Measurements from ENCODE around the gene CRYZL1.
"Not testable (repeated sequence)": the region's sequence is repeated elsewhere in the genome, so short reads cannot be mapped to it uniquely, and the experiment has no call there.

Gene CRYZL1

DNA sequence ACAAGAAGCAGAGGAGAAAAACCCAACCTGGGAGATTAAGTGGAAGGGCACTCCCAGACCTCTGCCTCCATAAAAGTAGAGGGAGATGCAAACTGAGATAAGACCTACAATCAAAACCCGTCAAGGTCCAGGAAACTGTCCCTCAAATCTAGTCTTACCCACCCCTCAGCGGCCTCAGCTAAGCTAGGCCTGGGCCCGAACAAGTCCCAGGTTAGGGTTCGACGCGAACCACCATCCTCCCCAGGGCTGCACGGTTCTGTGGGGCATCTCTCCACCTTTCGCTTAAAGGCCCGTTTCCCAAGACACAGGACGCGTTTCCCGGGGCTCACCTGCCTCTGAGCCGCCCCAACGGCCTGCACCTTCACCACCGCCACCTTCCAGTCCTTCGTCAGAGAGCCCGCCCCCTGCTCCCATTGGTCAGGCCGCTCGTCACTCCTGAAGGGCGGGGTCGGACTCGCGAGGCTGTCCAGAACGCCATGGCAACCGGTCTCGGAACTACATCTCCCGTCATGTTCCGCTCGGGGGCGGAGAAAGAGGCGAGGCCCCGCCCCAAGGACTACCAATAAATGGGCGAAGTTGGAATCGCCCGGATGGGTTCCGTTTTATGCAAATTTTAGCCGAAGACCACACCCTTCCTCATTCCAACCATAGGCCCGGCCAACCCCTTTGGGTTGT, at the start of gene CRYZL1:
CRYZL1 (minus strand) TSS at position 390 of the 675 bp plus-strand sequence. CDS start 10,190 bp downstream, outside the sequence.
- peak; percentile 100 for DNase-seq

DNA sequence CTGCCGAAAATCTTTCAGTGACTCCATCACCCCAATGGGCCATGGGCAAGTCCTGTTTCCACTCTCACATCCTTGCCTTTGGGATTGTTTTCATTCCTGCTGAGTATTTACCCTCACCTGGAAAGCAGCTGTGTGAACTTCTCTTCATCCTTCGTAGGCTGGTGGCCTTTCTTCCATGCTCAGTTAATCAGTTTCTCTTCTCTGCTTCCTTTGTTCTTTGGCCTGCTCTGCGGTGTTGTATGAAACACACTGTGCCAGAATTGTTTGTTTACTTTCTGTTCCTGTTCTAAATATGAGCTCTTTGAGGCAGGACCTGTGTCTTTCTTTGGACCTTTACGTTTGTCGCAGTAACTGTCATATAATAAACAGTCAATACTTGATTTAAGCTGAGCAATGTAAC, 49.3 kb upstream of the CRYZL1 start:
- no peak for DNase-seq

DNA sequence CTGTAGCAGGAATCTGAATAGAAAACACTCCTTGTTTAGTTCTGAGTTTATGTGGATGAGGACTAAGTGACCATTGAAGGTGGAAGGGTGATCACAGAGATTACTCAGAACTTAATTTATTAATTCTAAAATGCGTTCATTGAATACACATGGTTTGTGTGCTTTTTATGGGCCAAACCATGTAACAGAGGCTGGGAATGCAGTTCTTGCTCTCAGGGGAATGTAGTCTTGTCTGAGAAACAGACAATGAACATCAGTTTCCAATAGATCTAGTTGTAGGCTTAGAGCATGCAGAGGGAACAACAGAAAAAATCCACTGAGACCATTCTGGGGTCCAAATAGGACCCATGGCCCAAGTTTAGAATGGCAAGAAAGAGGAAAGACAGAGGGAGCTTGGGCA, 46.8 kb upstream of the CRYZL1 start:
- DNase-seq = no peak

DNA sequence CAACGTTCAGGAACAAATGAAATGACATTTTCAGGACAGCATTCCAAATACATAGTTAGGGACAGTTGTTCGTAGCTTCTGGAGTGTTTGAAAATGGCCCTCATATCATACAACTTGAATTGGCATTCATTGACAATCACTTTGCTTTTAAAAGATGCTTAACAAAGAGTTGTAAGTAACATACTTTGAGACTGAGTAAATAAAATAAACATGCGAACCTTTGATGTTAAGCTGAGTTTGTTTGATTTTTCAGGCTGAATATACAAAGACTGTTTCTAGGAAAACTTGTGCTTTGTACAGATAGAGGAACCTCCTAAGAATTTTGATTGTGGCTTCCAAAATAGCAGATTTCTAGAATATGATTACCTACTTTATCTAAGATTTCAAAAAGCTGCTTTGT, 46.1 kb upstream of the CRYZL1 start:
- DNase-seq = no peak

DNA sequence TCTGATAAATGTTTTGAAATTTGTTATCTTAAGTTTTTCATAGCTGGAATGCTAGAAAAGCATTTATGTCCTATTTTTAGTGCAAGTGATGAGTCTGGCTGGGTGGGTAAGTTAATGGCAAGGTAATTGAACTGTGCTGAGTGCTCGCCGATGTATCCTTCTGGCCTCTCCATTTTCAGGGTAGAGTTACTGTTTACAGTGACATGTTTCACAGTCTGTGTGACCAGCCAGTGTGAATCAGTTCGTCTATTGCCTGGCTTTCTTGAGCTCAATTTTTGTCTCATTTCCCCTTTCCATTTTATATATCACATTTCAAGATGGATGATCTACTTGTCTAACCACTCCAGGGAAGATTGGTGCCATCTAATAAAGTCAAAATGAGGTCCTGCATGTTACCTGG, 44.8 kb upstream of the CRYZL1 start:
- DNase-seq = peak; percentile 33

DNA sequence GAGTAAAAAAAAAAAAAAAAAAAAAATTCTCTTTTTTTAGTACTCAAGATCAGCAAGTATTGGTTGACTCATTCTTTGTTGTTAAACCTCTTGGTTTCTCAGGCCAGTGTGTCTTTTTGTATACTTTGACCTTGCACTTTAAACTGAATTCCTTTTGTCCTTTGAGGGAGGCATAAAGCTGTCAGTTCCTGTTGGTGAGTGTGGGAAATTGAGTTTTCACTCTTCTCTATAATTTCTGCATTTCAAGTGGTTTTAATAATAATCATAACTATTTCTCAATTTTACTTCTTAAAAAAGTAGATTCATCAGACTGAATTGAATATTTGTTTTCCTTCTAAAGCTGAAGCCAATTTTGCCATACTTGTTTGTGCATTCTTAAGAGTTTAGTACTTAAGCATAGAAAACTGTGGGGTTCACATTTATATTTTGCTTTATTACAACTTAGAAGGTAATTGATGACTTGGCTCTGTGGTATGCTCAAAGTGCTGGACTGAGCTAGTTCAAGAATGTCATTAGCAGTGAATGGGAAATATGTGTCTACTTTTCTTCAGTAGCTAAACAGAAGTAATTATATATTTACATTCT, 44.2 kb upstream of the CRYZL1 start:
- DNase-seq = no peak

DNA sequence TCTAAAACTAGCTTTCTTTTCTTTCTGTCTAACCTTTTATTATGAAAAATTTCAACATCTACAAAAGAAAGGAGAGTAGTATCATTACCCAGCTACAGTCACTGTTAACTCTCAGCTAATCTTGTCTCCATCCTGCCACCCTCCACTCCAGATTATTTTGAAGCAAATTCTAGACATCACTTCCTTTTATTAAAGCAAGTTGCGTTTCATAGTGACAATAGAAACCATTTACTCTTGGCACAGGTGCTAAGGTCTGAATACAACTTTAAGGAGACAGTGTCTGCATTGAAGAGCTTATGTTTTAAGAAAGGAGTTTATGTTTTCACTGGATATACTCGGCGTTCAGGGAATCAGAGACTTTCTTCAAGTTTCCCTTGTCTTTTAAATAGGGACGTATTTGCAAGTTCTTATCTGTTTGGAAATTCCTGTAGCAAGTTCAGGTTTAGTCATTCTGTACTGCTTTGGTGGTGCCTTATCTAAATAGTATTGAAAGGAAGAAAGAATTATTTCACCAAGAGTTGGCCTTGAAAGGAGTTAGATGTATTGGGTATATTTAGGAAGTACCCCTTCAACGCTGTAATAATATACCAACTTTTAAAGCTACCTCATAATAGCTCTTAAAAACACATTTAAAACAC, 43.5 kb upstream of the CRYZL1 start:
- DNase-seq = no peak

DNA sequence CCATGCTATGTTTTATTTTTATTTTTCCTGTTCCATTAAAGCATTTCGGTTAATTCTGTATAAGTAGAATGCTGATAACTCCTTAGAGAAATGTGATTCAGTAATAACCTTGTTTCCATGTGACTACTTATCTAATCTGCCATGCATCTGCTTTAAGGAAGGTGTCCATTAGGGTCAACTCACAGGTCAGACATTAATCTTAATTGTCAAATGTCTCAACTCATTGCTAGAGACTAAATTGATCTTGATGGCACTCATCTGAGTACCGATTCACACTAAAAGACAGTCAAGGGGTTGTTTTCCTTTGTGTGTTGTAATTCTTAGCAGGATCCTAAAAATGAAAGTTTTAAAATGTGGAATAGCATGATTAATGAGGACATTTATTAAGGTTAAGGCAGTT, 42.5 kb upstream of the CRYZL1 start:
- no peak for DNase-seq

DNA sequence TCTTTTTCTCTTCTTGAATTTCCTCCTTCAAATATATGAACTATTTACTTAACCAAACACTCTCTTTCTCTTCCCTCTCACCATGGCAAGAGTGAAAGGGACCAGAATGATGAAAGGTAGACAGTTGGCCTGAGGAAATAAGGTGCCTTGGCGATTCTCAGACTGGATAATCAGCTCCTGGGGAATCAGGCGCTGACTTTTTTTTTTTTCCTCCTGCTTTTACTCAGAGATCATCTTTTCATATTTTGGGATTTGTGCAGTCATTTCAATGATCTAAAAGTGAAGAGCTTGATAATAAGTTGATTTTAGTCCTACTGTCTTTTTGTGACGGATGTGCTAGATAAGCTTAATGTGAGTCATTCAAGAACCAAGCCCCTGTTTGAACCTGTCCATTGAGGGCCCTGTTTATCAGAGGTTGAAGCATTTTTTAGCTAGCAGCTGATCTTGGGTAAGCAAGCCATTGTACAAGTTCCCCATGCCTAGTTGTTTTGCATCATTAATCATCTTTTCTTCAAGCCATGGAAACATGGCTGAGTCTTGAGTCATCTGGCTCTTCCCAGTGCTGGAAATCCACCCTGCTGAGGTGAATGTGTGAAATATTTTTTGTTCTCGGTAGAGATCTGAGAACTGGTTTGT, 41.6 kb upstream of the CRYZL1 start:
- DNase-seq = peak; percentile 51

DNA sequence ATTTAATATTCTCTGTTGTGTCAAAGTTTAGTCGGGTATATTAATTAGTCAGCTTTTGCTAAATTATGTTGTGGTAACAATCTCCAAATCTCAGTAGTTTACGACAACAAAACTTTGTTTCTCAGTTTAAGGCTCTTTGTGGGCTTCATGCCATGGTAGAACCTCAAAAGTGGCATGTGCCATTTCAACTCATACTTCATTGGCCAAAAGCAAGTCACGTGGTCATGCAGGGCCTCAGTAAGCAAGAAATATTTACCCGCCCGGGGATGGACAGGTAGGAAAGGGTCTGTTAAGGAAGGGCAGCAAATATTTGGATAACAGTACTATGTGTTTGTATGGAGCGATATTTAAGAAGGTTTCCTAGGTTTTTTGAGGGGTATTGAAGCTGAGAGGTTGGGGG, 39.3 kb upstream of the CRYZL1 start:
- DNase-seq = no peak

DNA sequence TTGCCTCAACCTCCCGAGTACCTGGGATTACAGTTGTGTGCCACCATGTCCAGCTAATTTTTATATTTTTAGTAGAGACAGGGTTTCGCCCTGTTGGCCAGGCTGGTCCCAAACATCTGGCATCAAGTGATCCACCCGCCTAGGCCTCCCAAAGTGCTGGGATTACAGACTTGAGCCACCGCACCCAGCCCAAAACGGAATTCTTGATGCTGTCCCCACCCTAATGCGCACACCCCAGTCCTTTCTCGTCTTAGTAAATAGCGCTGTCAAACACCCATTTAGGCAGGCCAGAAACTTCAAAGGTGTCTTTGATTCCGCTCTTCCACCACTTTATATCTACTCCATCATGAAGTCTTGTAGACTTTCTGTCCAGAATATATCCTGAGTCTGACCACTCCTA, 35.9 kb upstream of the CRYZL1 start:
- DNase-seq = no peak

DNA sequence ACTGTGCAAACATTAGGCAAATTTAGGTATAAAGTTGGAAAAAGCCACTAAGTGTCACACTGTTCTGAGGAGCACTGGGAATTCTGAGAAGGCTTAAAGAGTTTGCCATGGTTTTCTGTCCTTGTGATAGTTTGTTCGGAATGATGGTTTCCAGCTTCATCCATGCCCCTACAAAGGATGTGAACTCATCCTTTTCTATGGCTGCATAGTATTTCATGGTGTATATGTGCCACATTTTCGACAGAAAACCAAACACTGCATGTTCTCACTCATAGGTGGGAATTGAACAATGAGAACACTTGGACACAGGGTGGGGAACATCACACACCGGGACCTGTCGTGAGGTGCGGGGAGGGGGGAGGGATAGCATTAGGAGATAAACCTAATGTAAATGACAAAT, 35.1 kb upstream of the CRYZL1 start:
- DNase-seq = not testable (repeated sequence)

DNA sequence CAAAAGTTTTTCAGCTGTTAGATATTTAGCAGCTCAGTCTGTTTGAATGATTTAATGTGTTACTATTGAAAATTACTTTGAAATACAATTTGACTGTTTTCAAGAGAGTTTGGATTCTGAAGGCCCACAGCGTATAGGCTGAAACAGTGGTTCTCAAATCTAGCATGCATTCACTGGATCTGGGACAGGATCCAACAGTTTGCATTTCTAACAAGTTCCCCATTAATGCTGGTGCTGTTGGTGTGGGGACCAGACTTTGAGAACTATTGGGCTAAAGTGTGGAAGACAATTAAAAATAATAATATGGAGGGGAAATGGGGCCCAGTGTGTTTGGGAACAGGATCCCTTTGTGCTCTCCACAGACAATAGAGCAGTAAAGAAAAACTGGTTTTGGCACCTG, 32.7 kb upstream of the CRYZL1 start:
- no peak for DNase-seq

DNA sequence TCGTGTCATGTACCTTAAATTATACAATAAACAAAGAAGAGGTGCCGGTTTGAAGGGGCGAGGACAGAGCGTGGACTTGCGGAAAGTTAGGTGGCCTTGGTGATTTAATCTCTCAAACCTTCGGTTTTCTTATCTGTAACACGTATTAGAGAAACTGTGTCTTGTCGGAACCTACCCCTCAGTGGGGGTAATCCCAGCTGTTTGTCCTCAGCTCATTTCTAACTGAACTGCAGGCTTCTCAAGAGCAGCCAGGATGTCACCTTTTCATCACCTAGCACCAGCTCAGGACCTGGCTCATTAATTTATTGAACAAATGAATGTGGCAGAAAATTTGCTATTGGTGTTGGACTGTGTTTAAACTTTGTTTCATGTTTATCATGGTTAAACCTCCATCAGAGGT, 31.9 kb upstream of the CRYZL1 start:
- DNase-seq = no peak

DNA sequence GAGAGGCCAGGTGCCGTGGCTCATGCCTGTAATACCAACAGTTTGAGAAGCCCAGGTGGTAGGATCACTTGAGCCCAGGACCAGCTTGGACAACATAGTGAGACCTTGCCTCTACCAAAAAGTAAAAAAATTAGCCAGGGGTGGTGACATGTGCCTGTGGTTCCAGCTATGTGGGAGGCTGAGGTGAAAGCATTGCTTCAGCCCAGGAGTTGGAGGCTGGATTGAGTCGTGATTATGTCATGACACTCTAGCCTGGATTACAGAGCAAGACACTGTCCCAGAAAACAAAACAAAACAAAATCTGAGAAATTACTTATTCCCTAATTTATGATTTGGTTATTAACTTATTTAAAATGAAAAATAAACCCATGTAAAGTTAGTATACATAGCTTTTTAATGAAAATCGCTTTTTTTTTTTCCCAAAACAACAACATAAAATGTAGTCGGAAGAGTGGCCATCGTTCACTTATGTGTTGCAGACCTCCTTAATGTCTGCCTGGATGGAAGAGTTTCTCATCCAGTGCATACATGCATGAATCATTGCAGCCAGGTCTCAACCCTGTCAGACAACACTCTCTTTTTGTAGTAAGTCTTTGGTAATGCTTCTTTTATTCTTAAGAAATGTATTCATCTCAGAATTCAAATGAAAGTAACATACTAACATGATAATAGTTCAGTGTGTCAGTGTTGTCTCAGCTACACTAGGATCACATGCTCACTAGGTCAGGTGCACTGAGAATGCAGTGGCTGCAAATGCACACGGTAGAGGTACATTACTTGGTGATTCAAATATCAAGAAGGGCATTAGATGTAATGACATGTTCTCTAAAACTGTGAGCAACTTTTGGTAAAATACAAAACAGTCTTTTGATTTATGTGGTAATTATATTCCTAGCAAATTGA, 28.8 kb upstream of the CRYZL1 start:
- peak; percentile 44 for DNase-seq

DNA sequence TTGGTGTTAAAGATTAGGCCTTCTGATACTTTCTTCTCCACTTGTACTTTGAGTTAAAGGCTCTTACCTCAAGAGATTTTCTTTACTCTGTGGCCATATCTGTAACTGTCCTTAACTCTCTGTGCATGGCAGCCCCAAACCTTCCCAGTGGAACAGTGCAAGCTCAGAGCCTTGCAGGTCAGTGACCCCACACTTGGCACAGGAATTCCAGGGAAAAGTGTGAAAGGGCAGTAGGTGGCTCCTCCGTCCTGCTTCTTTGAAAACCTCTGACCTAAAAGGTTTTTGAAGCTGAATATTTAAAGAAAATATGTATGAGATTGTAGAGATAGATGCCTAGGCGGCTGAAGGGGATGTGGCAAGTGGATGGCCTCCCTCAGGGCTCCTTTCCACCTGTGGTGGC, 27.1 kb upstream of the CRYZL1 start:
- DNase-seq = no peak

DNA sequence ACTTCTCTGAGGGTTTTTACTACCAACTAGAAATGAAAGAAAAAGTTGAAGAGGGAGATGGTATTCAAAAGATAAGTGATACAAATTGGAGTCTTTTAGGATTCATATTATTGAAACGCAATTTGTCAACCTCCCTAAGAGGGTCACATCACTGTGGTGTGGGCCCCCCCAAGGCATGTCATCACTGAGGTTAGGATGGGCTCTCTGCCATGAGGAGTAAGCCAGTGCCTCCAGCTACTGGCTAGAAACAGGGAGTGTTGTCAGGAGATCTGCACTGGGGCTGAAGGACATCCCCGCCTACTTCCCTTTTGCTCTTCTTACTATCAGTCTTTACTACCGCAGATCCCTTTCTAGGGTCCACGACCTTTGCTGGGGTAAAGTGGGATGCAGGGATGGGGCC, 26.6 kb upstream of the CRYZL1 start:
- DNase-seq = no peak

DNA sequence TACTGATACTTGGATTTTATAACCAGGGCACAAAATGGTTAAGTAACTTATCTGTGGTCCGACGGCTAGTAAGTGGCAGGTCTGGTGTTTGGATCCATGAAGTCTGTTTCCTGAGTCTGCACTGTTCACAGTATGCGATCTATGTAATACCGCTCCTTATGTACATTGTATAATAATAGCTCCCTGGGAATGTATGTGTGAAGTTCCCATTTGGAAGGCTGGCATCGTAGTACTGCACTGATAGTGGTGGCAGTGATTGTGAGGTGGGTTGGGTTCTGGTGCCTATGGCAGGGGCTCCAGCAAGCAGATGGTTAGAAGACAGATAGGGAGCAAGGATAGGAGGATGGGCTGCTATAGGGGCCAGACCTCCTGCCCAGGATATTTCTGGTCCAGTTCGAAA, 26.1 kb upstream of the CRYZL1 start:
- no peak for DNase-seq

DNA sequence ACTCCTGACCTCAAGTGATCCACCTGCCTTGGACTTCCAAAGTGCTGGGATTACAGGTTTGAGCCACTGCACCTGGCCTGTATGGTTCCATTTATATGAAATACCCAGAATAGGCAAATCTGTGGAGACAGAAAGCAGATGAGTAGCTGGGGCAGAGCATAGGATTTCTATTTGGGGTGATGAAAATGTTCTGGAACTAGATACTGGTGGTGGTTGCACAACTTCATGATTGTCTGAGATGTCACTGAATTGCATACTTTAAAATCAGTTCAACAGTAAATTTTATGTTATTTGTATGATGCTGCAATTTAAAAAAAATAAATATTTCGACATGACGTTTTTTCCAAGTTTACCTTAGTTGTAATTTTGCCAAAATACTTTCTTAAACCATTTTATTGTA, 24.6 kb upstream of the CRYZL1 start:
- no peak for DNase-seq

DNA sequence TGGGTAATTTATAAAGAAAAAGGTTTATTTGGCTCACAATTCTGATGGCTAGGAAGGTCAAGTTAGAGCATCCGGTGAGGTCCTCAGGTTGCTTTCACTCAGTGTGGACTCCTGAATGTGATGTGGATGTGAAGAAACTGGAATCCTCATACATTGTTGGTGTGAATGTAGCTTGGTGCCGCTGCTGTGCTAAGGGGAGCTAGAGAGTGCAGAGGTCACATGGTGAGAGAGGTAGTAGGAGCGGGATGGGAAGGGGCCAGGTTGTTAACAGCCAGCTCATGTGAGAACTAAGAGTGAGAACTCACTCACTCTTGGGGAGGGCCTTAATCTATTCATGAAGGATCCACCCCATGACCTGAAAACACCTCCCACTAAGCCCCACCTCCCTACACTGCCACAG, 22.6 kb upstream of the CRYZL1 start:
- DNase-seq = no peak

DNA sequence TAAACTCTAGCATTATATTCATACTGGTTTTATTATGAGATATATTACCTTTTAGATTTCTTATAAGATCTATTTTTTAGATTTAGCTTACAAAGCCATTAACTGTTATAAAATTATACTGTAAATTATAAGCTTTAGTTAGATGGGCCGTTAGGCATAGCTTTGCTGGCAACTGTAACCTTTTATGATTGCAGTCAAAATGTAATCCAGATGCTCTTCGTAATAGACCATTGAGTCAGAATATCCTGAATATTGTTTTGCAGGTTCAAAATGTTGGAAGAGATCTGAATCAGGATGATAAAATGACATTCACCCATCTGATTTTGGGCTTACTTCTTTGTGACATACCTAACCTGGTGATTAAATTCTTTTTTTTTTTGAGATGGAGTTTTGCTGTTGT, 21.7 kb upstream of the CRYZL1 start:
- no peak for DNase-seq

DNA sequence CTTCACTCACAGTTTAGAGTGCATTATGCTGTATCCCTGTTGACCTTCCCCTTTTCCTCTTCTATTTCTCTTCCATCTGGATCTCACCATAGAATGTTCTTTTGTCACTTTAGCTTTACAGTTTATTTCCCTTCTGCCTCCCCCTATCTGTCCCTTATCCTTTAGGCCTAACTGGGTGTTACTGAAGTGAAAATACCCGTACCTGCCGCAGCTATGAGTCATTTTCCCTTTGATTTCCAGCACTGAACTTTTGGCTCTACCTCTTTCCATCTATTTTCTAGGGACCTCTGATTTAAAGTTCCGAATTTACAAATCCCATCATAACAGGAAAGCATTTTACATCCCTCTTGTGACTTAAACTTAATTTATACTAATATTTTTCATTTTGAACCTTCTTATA, 20.5 kb upstream of the CRYZL1 start:
- DNase-seq = no peak

DNA sequence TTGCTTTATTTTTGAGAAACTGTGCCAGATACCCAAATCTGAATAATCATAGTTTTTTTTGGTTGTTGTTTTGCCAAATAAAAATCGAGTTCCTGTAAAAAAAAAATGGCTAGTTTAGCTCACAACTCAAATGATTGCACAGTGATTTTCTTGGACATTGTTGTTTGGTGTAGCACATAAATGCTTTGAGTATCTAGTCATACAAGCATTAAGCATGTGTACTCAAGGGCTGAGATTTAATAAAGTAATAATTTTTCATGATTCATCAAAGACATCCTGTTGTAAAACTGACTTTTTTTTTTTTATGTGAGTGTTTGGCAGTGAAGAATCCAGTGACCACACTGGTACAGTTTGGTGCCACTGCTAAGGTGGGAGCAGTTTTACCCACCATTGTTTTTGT, 19.6 kb upstream of the CRYZL1 start:
- no peak for DNase-seq
